ENCODE data around the gene GPR183.
"Not testable (repeated sequence)": the region's sequence is repeated elsewhere in the genome, so short reads cannot be mapped to it uniquely, and the experiment has no call there.

Gene GPR183

DNA sequence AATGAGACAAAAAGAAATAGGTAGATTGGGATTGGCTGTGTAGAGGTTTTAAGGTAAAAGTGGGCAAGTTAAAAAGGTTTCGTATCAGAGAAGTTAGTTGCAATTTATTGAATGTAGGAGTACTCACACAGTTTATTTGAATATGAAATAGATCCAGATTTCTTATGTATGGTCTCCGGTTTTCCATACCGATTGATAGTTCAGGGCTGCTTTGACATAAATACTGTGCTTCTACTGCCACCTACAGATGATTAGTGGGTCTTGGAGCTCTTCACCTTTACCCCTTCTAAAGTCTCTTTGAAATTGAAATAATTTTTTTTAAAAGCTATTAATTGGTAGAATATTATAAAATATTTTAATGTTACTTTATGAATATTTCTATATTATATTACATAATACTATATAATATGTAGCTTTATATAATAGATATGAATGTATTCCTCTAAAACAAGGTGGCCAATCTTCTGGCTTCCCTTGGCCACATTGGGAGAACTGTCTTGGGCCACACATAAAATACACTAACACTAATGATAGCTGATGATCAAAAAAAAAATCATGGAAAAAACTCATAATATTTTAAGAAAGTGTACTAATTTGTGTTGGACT, 41.3 kb downstream of the GPR183 start:
- no peak for DNase-seq

DNA sequence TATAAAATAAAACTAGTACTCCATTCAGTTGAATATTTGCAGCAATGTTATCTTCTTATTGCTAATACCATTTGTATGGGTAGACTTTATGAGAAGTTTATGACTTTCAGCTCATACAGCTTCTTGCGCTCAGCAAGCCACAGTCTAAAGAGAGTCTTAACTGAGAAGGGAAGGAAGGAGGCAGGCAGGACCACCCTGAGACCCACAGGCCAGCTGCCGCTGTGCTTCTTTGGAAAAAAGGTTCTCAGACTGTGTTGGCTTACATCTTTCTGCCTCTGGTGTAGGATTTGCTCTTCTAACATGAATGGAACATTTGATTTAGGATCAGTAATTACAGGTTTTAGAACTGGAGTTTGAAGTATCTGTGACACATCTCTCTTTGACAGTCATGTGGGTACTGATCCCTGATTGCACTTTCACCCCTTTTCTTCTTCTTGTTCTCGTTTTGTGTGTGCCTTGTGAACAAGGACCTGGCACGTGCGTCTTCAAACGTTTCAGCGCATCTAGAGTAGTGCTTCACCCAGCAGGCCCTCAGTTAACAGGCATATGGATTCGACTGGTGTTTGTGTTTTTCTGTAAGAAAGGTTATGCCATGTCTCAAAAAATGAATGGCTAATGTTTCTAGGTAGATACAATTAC, 41.9 kb downstream of the GPR183 start:
- no peak for DNase-seq

DNA sequence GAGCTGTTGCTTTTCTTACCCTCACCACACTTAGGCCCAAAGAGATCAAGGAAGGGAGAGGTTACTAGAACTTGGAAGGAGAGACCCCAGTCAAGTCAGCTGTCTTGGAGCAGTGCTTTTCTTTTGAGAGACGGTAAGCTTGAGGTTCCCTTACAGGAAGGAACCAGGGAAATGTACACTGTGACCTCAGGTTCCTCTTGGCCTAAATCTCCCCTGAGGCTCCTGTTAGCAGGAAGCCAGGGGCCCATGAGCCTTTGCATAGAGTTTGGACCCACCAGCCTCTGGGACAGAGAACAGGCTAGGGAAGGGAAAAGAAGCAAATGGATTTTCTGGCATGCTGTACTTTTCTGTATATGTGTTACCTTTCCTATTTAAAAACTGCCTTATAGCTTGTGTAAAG, 43.1 kb downstream of the GPR183 start:
- no peak for DNase-seq

DNA sequence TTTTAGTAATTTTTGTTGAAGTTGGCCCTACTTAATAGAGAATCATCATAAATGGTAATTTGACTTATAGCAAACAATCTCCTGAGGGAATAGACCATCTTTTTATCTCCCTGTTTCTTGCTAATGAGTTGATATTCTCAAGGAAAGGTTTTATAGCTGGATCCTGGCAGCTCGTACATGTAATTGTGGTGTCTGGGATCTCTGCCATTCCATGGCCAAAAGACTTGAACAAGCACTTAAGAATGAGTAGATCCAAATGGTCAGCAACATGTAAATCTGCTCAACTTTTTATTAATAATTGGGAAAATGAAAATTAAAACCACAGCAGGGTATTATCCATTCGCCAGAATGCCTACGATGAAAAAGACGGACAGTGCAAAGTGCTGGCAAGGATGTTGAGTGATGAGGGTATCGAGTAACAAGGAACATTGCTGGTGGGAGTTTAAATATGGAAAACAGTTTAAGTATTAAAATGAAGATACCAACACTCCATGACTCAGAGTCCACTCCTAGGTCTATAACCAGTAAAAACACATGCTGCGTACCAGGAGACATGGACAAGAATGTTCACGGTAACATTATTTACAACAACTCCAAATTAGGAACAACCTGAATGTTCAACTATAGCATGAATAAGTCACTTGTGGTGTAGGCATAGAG, 43.9 kb downstream of the GPR183 start:
- no peak for DNase-seq

DNA sequence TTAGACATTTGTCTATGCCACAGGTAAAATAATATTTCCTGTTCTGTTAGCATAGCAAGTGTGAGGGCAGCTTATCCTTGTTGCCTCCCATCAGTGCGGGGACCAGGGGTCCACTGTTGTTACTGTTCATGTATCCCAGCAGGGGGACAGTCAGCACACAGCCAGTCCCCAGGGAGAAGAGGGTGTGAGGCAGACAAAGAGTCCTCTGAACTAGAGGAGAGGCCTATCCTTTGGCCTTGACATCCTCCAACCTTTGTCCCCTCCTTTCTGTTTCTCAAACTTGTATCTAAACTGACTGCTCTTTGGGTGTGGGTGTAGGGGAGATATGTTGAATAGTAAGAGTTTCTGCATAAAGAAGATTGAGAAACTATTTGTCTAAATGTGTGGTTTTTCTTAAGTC, 46.1 kb downstream of the GPR183 start:
- no peak for DNase-seq

DNA sequence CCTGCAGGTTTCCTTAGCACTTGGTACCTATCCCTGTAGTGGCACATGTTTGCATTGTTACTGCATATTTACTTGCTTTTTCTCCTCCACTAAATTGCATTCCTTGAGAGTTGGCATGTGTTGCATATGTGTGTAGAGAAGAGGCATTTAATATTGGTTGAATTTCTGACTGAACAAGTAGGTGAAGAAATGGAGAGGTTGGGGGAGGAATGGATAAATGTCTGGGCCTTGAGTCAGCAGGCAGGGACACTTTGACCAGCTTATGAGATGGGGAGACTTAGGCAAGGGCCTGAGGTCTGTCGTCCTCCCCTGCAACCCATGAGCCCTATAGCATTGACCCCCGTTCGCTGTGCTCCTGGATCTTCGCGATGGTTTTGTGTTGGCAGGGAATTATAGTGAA, 47.0 kb downstream of the GPR183 start:
- DNase-seq = no peak

DNA sequence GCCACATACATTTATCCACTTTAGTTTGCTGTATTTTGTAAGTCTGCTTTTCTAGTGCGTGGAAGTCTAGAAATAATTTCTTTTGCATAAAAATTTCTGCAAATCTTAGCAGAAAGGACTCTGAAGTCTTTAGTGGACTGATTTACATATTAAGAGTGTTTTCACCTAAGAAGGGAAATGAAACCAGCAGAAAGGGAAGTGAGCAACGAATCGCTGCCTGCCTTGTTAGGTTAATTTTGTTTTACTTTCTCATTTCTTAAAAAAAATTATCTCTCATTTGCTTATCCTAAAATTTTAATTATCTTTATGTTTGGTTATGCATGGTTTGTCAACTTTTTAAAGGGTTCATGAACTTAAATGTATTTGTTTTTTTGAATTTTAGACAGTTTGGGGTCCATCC, 48.3 kb downstream of the GPR183 start:
- no peak for DNase-seq

DNA sequence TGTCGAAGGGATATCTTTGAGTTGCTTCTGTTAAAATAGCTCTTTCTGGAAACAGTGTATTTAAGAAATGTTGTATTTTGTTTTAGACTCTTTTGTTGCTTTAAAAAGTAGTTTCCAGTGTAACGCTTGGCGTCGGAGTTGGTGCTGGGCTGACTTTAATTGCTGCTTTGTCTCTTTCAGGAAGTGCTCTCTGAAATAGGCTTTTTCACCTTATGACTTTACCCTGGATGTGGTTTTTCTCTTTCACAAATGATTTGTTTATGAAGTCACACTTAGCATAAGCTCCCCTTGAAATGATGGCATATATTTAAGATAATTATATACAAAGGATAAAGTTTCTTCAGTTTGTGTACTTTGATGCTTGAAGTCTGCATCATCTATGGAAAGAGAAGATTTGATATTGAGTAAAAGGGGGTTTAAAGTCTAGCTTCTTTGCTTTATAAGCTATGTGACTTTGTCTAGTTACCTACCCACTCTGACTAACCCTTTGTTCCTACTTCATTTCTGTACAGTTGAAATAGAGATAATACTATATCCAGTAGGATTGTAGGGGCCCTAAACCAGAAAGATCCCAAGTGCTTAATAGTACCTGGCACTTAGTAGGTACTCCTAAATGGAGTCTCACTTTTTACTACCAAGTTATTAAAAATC, 48.9 kb downstream of the GPR183 start, which contains the start of gene GPR18:
Gene GPR18 (minus strand): TSS at position 170 of the 651 bp plus-strand sequence. CDS start 2,507 bp downstream, outside the sequence.
- peak; percentile 26 for DNase-seq

DNA sequence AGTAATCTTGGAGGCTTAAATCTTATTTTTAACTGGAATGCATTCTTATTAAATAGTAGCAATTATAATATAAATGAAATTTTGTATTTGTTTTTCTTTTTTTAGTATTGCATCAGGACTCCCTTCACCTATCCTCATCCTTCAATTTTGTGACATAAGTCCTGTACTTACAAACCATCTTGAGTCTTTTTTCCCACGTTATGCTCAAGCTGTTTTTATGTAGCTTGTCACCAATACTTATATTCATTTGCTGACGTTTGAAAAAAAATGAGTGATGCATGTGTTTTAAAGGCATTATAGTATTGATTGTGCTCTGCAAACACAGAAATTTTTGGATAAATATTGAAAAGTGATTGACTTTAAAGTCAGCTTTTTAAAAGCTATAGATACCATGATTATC, 49.9 kb downstream of the GPR183 start:
- DNase-seq = no peak

DNA sequence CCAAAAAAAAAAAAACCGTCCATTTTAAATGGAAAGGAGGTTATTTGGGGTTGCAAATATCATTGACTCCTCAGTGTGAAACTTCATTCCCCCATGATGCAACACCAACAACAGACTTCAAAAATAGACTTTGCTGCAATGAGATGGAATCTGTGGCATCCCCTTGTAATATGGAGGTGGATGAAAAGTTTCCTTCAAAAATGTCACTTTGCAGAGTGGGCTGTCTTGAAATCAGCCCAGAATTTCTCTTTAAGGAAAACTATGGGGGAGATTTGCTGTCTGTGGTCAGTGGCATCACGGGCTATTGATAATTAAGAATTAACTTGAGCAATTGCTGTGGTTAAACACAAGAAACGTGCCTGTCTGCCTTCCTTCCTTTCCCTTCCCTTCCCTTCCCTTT, 50.5 kb downstream of the GPR183 start:
- DNase-seq = no peak

DNA sequence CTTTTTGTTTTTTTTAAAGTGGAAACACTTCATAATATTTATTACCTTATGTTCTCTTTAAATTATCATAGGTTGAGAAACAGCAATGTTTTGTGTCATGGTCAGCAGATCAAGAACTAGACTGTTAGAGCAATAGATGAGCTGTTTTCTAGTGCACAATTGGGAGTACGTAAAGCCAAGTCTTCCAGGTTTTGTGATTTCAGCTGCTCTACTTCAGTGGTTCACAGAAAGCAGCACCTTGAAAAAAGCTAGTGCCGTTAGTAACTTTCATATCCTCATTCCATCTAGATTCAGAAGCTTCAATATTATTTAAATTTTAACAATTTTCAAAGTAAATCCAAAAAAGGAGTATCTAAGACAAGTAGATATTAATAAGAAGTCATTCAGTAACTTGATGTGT, 50.9 kb downstream of the GPR183 start:
- no peak for DNase-seq

DNA sequence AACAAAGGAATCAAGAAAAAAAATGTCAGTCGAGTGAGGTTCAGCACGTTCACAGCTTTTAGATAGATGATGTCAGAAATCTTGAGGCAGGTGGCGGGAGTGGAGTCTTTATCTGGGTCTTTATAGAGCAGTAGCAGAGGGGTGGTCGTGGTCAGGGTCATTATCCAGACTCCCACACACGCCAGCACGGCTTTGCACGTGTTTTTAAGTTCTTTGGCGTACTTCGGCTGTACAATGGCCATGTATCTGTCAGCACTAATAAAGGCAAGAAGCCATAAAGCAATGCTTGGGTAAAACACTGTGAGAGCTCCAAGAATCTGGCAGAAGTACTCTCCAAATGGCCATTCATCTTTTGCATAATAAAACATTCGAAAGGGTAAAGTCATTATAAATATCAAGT, 51.9 kb downstream of the GPR183 start:
- DNase-seq = no peak

DNA sequence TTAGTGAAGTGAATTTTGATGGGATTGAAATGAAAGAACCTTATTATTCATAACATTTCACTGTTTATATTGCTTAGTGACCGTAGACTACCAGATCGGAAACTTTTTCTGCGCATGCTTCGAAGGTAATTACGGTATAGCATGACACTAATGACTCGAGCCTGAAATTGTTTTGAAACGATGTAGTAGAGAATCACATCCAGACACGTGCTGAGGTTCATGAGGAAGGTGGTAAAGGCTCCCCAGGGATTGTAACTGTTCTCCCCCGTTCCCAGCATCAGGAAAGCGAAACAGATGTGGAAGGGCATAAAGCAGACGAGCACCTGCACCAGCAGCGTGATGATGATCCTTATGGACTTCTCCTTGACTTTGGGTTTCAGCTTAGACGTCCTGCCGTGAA, 52.4 kb downstream of the GPR183 start:
- DNase-seq = no peak

DNA sequence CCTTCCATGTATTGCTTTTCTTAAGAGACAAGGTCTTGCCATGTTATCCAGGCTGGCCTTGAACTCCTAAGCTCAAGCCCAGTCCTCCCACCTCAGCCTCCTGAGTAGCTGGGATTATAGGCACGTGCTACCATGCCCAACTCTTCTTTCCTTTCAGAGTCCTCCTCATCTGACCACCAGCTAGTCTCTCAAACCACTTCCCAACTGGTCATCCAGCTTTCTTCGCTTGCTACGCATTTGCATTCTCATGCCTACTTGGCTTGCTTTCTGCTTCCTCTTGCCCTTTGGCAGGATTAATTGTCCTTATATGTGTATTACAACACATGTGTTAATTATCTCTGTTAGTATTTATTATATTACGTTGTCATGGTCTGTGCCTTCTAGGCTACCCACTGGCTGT, 55.3 kb downstream of the GPR183 start:
- DNase-seq = no peak

DNA sequence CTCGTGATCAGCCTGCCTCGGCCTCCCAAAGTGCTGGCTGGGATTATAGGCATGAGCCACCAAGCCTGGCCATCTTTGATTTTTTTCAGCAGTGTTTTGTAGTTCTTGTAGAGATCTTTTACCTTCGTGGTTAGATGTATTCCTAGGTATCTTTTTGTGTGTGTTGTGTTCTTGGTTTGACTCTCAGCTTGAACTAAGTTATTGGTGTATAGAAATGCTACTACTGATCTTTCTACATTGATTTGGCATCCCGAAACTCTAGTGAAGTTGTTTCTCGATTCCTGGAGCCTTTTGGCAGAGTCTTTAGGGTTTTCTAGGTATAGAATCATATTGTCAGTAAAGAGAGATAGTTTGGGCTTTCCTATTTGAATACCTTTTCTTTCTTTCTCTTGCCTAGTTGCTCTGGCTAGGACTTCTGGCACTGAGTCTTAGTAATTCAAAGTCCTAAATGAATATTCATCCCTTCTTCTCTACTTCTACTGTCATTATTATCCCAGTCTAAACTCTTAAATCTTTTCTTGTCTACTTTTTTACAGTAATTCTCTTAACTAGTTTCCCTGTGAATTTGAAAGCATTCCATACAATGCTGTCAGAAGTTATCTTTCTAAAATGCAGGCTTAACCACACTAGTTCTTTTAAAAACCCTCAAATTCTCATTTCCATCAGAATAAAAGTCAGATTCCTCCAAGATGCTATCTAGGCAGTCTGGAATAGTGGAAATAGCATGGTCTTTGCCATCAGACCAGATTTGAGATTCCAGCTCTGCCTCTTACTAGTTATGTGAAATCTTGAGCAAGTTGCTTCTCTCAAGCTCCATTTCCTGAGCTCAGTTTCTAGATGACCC, 56.0 kb downstream of the GPR183 start:
- no peak for DNase-seq

DNA sequence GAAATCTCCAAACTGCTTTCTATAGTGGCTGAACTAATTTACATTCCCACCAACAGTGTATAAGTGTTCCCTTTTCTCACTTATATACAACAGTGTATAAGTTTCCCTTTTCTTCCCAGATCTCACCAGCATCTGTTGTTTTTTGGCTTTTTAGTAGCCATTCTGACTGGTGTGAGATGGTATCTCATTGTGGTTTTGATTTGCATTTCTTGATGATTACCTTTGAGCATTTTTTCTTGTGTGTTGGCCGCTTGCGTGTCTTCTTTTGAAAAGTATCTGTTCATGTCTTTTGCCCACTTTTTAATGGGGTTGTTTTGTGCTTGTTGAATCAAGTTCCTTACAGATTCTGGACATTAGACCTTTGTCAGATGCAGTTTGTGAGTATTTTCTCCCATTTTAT, 57.6 kb downstream of the GPR183 start:
- not testable (repeated sequence) for DNase-seq

DNA sequence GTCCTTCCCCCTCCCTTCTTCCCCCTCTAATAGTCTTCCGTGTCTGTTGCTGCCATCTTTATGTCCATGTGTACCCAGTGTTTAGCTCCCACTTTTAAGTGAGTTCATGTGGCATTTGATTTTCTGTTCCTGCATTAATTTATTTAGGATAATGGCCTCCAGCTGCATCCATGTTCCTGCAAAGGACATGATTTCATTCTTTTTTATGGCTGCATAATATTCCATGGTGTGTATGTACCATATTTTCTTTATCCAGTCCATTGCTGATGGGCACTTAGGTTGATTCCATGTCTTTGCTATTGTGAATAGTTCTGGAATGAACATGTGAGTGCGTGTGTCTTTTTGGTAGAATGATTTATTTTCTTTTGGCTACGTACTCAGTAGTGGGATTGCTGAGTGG, 58.0 kb downstream of the GPR183 start:
- DNase-seq = not testable (repeated sequence)

DNA sequence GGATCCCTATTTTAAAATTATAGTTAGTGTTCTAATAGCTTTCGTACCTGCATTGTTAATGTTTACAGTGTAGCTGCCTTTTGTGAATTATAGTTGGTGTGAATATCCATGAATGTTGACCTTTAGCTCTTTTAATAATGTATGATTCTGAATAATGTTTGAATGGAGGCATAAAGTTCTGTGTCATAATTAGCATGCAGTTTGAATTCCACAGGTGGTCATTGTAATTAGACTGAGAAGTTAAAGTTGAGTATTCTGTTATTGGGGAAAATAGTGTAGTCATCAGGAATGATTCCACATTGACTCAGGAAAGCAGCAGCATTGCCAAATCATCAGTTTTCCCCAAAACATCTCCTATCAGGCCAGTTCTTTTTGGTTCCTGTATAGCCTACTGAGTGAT, 61.1 kb downstream of the GPR183 start:
- DNase-seq = no peak

Data from activated CD4-positive, alpha-beta T cell treated with anti-CD3 and anti-CD28 coated beads, Interleukin-2, amount 50 U/mL, for 1 hour (primary cell).